Activated CD4-positive, alpha-beta memory T cell treated with anti-CD3 and anti-CD28 coated beads for 36 hours (primary cell): ENCODE results near the gene NHS. TPM values are rescaled to one million over a fixed set of nuclear protein-coding genes. Genes with fewer than 3 reads are reported as not detected.

Experiments
- CTCF ChIA-PET: fragments of 350-600 bp; sonication (Branson Sonifier 250); formaldehyde crosslinking; loops from one replicate; lab custom pipeline; 2021; ENCODE audit warnings: antibody characterized with exemption, inconsistent platforms; lab: Charles Lee
- POLR2A ChIA-PET: fragments of 350-600 bp; sonication (Branson Sonifier 250); formaldehyde crosslinking; loops from one replicate; lab custom pipeline; 2021; ENCODE audit warnings: antibody characterized with exemption; lab: Charles Lee
- DNase-seq: peaks from one replicate; pipeline ENCODE4 v3.0.0-alpha.2; 2020
- H3K27ac Mint-ChIP-seq: one replicate; pipeline ENCODE4 v1.8.0; 2021; ENCODE audit warnings: mixed read lengths
- H3K27me3 Mint-ChIP-seq: one replicate; pipeline ENCODE4 v1.8.0; 2021; ENCODE audit warnings: mixed read lengths
- H3K36me3 Mint-ChIP-seq: one replicate; pipeline ENCODE4 v1.8.0; 2021; ENCODE audit warnings: mixed read lengths
- H3K4me1 Mint-ChIP-seq: one replicate; pipeline ENCODE4 v1.8.0; 2021; ENCODE audit warnings: low read depth, mixed read lengths
- H3K4me3 Mint-ChIP-seq: one replicate; pipeline ENCODE4 v1.8.0; 2021; ENCODE audit warnings: mild to moderate bottlenecking, mixed read lengths
- H3K9me3 Mint-ChIP-seq: one replicate; pipeline ENCODE4 v1.8.0; 2021; ENCODE audit warnings: mixed read lengths
- intact Hi-C: fragments of 100-400 bp; cut with micrococcal nuclease; formaldehyde crosslinking; loops from one replicate; pipeline ENCODE4 v1.15.1; 2023
- total RNA-seq, 2 experiments: library from RNA; stranded (reverse); gene quantifications; one replicate each; pipeline ENCODE4 v1.2.3, GENCODE V29; 2021

NHS gene
- total RNA-seq: 1 to 10 TPM; 4.8 to 5.0 TPM

- Mint-ChIP-seq H3K36me3 (no peaks in the 10 kb centered on the region), H3K4me3 (no peak within 1 kb of the TSS), H3K27me3 (peaks cover 22% of the 10 kb centered on the region), H3K27ac (no peak within 1 kb of the TSS), H3K9me3 (no peaks in the 10 kb centered on the region), H3K4me1 (peaks cover 9% of the 10 kb centered on the region)
- peak; percentile 31 for DNase-seq
- CTCF ChIA-PET: no interaction called here
- intact Hi-C loops: loop anchor here (10.0 kb wide), 2 partner anchors 150 to 320 kb away; no protein-coding TSS in a partner anchor
- POLR2A ChIA-PET: no interaction called here
Observed at GRCh38 chrX:17374619-17375366, at the start of gene NHS. TSS of gene NHS (plus strand) at chrX:17375200. CDS start at chrX:17375758, 558 bp downstream.

GRCh38 chrX:17328837-17329236 is 46.2 kb upstream of the NHS start:
- DNase-seq: no peak
- H3K9me3 Mint-ChIP-seq: no peaks in the 10 kb centered on the region
- ChIA-PET POLR2A (no interaction called here), CTCF (interaction anchor here (1.2 kb wide), 1 partner anchor 10 kb away, joined by 3 read pairs; no protein-coding TSS in a partner anchor)
- H3K27me3 Mint-ChIP-seq: no peaks in the 10 kb centered on the region
- H3K27ac Mint-ChIP-seq: no peak overlapping the region
- no peaks in the 10 kb centered on the region for H3K36me3 Mint-ChIP-seq
- H3K4me1 Mint-ChIP-seq: no peaks in the 10 kb centered on the region
- intact Hi-C loops: no loop called here
- H3K4me3 Mint-ChIP-seq: no peak overlapping the region

GRCh38 chrX:17336377-17336776 is 38.6 kb upstream of the NHS start:
- Mint-ChIP-seq H3K27me3 (peaks cover 2% of the 10 kb centered on the region), H3K36me3 (no peaks in the 10 kb centered on the region), H3K9me3 (no peaks in the 10 kb centered on the region), H3K4me1 (no peaks in the 10 kb centered on the region), H3K4me3 (no peak overlapping the region), H3K27ac (no peak overlapping the region)
- intact Hi-C loops: no loop called here
- CTCF ChIA-PET: no interaction called here
- no peak for DNase-seq
- POLR2A ChIA-PET: no interaction called here

GRCh38 chrX:17355976-17356375 is 19.0 kb upstream of the NHS start:
- Mint-ChIP-seq H3K36me3 (no peaks in the 10 kb centered on the region), H3K4me3 (no peak overlapping the region), H3K27me3 (peaks cover 6% of the 10 kb centered on the region), H3K4me1 (no peaks in the 10 kb centered on the region), H3K9me3 (peaks cover 3% of the 10 kb centered on the region), H3K27ac (no peak overlapping the region)
- no peak for DNase-seq
- ChIA-PET CTCF (no interaction called here), POLR2A (no interaction called here)
- intact Hi-C loops: no loop called here

GRCh38 chrX:17359500-17359899 is 15.5 kb upstream of the NHS start:
- POLR2A ChIA-PET: no interaction called here
- Mint-ChIP-seq H3K9me3 (no peaks in the 10 kb centered on the region), H3K4me1 (no peaks in the 10 kb centered on the region), H3K36me3 (no peaks in the 10 kb centered on the region), H3K4me3 (no peak overlapping the region), H3K27me3 (no peaks in the 10 kb centered on the region), H3K27ac (no peak overlapping the region)
- CTCF ChIA-PET: no interaction called here
- DNase-seq: no peak
- intact Hi-C loops: no loop called here

GRCh38 chrX:17361620-17362019 is 13.4 kb upstream of the NHS start:
- Mint-ChIP-seq H3K27me3 (no peaks in the 10 kb centered on the region), H3K9me3 (no peaks in the 10 kb centered on the region), H3K4me3 (no peak overlapping the region), H3K36me3 (no peaks in the 10 kb centered on the region), H3K4me1 (no peaks in the 10 kb centered on the region), H3K27ac (no peak overlapping the region)
- ChIA-PET CTCF (no interaction called here), POLR2A (interaction anchor here (0.6 kb wide), 2 partner anchors 426 to 612 kb away, joined by 3 read pairs; no protein-coding TSS in a partner anchor)
- intact Hi-C loops: no loop called here
- peak; percentile 8 for DNase-seq

GRCh38 chrX:17368002-17368401 is 7.0 kb upstream of the NHS start:
- no peak overlapping the region for H3K4me3 Mint-ChIP-seq
- no peaks in the 10 kb centered on the region for H3K9me3 Mint-ChIP-seq
- ChIA-PET POLR2A (no interaction called here), CTCF (no interaction called here)
- no peaks in the 10 kb centered on the region for H3K4me1 Mint-ChIP-seq
- H3K27ac Mint-ChIP-seq: no peak overlapping the region
- no peaks in the 10 kb centered on the region for H3K36me3 Mint-ChIP-seq
- intact Hi-C loops: no loop called here
- H3K27me3 Mint-ChIP-seq: no peaks in the 10 kb centered on the region
- DNase-seq: no peak

- POLR2A ChIA-PET: no interaction called here
- Mint-ChIP-seq H3K27ac (no peak overlapping the region), H3K27me3 (peaks cover 4% of the 10 kb centered on the region), H3K4me1 (no peaks in the 10 kb centered on the region), H3K9me3 (no peaks in the 10 kb centered on the region), H3K36me3 (no peaks in the 10 kb centered on the region), H3K4me3 (no peak overlapping the region)
- intact Hi-C loops: no loop called here
- DNase-seq: no peak
- CTCF ChIA-PET: interaction anchor here (0.7 kb wide), 1 partner anchor 9 kb away, joined by 3 read pairs; no protein-coding TSS in a partner anchor
Observed at GRCh38 chrX:17369309-17369708, 5.7 kb upstream of the NHS start.

GRCh38 chrX:17370191-17370590 is 4.8 kb upstream of the NHS start:
- no peak overlapping the region for H3K4me3 Mint-ChIP-seq
- H3K9me3 Mint-ChIP-seq: no peaks in the 10 kb centered on the region
- ChIA-PET POLR2A (no interaction called here), CTCF (interaction anchor here (0.7 kb wide), 1 partner anchor 9 kb away, joined by 3 read pairs; no protein-coding TSS in a partner anchor)
- H3K4me1 Mint-ChIP-seq: no peaks in the 10 kb centered on the region
- intact Hi-C loops: loop anchor here (10.0 kb wide), 2 partner anchors 155 to 325 kb away; no protein-coding TSS in a partner anchor
- DNase-seq: no peak
- peaks cover 8% of the 10 kb centered on the region for H3K27me3 Mint-ChIP-seq
- no peaks in the 10 kb centered on the region for H3K36me3 Mint-ChIP-seq
- H3K27ac Mint-ChIP-seq: no peak overlapping the region

- Mint-ChIP-seq H3K4me3 (no peak overlapping the region), H3K9me3 (no peaks in the 10 kb centered on the region), H3K27ac (no peak overlapping the region), H3K36me3 (no peaks in the 10 kb centered on the region), H3K4me1 (no peaks in the 10 kb centered on the region), H3K27me3 (peaks cover 8% of the 10 kb centered on the region)
- intact Hi-C loops: loop anchor here (10.0 kb wide), 2 partner anchors 153 to 323 kb away; no protein-coding TSS in a partner anchor
- ChIA-PET POLR2A (no interaction called here), CTCF (no interaction called here)
- no peak for DNase-seq
Observed at GRCh38 chrX:17372052-17372451, 2.9 kb upstream of the NHS start.

GRCh38 chrX:17373337-17373736 is 1.7 kb upstream of the NHS start:
- Mint-ChIP-seq H3K27ac (no peak overlapping the region), H3K9me3 (no peaks in the 10 kb centered on the region), H3K27me3 (peaks cover 16% of the 10 kb centered on the region), H3K4me3 (no peak overlapping the region), H3K36me3 (no peaks in the 10 kb centered on the region), H3K4me1 (peaks cover 8% of the 10 kb centered on the region)
- DNase-seq: no peak
- intact Hi-C loops: loop anchor here (10.0 kb wide), 2 partner anchors 151 to 321 kb away; no protein-coding TSS in a partner anchor
- POLR2A ChIA-PET: no interaction called here
- CTCF ChIA-PET: no interaction called here

- ChIA-PET POLR2A (no interaction called here), CTCF (no interaction called here)
- intact Hi-C loops: loop anchor here (10.0 kb wide), 2 partner anchors 149 to 319 kb away; no protein-coding TSS in a partner anchor
- Mint-ChIP-seq H3K36me3 (no peaks in the 10 kb centered on the region), H3K27ac (no peak overlapping the region), H3K4me1 (peaks cover 9% of the 10 kb centered on the region), H3K4me3 (no peak overlapping the region), H3K27me3 (peaks cover 25% of the 10 kb centered on the region), H3K9me3 (no peaks in the 10 kb centered on the region)
- no peak for DNase-seq
Observed at GRCh38 chrX:17375367-17375636, 302 bp downstream of the NHS start.
